HG03196 (cell line): ENCODE data around the gene ANGEL1.

ENCODE experiments used
- ATAC-seq: cut with Tn5 transposase; IDR thresholded peaks from one replicate; pipeline ENCODE4 v1.9.1; 2021; ENCODE audit not compliant: unreplicated experiment

The ANGEL1 gene

DNA sequence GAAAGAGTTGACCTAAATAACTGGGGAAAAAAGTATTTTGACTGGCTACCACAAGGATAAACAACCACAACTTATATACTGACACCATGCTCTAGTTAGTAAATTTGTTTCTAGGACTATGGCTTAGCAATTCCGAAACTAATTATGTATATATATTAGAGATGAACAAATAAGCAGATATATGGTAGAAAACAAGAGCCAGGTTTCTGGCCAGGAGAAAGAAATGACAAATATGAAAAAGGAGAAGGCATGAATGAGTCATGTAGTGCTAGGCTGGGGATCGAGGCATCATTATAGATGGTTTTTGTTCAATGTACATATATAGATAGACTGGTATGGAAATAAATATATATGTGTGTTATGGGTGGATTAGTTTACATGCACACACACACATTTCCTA lies 8.0 kb upstream of the ANGEL1 start:
- ATAC-seq, result no peak

DNA sequence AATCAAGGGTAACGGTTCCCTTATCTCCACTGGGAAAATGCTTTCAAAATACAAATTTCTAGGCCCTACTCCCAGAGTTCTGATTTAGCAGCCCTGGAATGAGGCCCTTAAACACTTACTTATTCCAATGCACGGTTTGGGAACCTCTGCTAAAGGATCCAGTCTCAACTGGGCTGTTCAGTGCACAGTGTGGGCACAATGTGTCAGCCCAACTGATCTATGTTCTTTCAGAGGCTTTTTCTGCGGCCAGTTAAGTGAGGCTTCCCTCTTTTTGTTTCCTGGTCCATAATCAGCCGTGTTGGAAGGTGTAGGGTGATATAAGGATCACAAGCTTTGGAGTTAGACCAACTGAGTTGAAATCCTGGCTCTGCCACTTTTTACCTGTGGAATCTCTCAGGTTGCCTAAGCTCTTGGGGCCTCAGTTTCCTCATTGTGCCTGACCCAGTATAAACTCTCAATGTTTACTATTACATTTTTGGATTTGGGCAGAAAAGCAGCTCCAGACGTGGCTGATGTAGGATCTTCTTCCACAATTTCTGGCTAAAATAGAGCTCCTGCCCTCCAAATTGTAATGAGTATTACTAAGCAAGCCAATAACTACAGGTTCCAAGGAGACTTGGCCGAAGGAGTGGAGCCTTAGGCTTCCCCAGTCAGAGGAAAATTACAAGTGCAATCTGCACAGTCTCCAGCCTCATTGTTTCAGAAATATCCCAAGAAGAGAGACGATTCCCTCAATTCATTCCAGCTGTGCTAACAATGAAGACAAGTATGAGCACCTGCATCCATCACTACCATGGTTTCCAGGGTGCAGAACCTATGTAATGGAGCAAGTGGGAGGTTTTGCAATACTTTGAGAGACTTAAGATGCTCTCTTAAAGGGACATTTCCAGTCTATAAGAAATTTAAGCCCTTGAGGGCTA lies 2.3 kb upstream of the ANGEL1 start:
- no peak for ATAC-seq

DNA sequence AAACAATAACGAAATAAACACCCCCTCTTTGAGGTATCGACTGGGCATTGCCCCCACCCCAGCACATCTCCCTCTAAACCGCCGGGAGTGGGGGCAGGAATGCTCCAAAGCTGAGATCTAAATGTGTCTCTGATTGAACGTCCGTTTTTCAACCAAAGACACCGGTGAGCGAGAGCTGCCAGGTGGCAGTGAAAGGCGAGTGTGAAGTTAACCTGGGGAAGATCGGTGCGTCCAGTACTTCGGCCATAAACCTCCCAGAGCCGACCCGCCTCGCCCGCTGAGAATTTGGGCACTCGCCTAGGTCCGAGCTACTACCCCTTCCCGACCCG lies 625 bp downstream of the ANGEL1 start:
- ATAC-seq, result peak; percentile 25

DNA sequence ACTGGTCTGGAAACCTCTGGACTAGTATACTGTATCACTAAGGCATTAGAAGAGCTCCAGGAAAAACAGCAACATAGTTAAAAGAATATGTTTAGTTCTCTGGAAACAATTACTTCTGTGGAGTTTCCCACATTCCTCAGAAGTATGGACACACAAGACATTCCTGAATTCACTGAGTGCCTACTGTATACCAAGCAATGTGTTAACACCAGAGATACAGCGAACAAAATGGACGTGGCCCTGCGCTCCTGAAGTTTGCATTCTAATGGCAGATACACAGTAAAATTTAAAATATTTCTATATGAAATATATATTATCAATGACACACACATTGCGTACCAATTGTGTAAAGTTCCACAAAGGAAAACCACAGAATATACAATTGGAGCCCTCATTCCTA lies 1.1 kb downstream of the ANGEL1 start:
- ATAC-seq, result no peak

DNA sequence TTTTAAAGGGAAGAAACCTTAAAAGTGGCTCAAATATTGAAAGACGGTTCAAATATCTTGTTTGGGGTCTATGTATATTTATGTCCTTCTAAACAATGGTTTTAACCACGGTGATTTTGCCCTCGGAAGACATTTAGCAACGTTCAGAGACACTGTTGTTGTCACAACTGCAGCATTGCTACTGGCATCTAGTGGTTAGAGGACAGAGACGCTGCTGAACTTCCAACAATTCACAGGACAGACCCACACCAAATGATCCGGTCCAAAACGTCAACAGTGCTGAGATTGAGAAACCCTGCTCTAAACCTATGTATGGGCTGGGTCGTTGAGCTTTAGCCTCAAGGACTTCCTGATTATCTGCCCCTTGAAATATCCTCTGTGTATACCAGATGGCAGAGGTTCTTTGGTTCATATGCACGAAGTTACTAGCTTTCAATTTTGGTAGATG lies 1.7 kb downstream of the ANGEL1 start:
- no peak for ATAC-seq

DNA sequence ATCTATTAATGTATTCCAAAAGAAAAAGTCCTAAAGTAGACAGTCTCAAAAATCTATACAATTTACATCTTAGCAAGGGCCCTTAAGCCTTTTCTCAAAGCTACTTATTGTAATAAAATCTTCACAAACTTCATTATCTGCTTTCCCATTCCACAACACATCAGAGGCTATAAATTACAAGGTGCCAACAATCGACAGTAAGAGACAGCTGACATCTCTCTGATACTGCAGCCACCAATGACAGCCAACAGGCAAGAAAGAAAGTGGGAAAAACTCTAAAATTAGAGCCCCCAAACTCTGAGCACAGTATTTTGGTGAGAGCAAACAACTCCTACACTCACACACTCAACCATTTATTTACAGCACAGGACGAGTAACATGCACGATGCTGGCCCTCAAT lies 2.2 kb downstream of the ANGEL1 start:
- no peak for ATAC-seq

DNA sequence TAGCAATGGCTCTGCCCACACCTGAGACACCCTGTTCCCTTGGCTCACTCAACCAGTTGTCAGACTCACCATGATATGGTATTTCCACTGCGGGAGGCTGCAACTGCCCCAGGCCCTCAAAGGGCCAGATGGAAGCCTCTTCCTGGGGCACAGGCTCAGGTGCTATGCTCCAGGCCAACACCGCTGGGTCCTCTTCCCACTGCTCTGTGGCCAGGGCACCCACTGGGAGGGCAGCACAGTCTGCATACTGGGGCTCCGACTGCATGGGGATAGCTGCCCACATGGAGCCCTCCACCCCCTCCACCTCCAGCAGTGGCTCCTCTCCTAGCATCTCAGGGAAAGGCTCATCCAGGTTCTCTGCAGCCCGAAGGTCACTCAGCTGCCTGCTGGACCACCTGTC lies 3.7 kb downstream of the ANGEL1 start:
- ATAC-seq, result no peak

DNA sequence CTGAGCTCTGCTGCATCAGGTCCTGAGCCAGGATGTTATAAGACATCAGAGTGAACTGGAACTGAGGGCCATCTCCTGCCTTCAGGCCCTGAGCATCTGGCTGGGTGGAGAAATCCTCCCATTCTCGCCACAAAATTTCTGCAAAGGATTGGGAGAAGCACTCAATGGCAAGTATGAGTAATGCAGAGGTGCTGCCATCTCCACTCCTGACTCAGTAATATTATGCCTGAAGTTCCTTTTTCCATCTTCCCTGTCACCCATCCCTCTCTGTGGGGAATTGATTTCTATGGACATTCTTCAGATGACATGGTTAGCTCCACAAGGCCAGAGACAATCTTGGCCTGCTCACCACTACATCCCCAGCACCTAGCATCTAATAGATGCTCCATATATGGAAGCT lies 4.7 kb downstream of the ANGEL1 start:
- no peak for ATAC-seq

DNA sequence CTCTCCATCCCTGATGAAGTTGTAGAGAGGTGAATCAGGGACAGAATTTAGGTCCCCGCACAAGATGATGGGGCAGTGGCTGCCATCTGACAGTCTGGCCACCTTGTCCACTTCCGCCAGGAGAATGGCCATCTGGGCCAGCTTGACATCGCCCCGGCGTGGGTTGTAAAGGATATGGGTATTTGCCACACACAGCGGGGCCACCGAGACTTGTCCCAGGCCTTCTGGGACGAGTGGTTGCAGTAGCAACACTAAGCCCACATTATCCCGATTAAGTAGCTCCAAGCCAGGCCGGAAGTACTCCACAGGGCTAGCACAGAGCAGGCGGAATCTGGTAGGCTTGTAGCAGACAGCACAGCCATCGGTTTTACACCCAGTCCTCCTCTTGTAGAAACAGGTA lies 6.2 kb downstream of the ANGEL1 start:
- no peak for ATAC-seq

DNA sequence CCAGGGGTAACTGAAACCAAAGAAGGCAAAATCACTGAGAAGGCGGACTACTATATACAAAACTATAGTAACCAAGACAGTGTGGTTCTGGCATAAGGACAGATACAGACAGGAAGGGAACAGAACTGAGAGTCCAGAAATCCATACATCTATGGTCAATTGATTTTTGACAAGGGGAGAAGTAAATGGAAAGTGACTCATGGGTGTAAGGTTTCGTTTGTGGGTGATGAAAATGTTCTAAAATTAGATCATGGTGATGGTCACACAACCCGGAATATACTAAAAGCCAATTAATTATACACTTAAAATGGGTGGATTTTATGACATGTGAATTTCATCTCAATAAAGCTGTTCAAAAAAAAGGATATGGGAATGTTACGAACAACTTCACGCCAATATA lies 18.7 kb downstream of the ANGEL1 start:
- no peak for ATAC-seq

DNA sequence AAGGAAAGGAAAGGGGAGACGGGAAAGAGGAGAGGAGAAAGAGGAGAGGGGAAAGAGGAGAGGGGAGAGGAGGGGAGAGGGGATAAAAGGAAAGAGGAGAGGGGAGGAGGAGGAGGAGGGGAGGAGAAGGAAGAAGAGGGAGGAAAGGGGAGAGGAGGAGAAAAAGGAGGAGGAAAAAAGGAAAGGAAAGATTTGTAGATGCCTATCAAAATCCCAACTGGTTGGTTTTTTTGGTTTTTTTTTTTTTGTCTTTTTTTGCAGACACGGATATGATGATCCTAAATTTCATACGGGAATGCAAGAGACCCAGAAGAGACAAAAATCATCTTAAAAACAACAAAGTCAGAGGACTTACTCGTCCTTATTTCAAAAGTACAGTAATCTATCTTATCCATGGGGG lies 19.4 kb downstream of the ANGEL1 start:
- ATAC-seq, result no peak

DNA sequence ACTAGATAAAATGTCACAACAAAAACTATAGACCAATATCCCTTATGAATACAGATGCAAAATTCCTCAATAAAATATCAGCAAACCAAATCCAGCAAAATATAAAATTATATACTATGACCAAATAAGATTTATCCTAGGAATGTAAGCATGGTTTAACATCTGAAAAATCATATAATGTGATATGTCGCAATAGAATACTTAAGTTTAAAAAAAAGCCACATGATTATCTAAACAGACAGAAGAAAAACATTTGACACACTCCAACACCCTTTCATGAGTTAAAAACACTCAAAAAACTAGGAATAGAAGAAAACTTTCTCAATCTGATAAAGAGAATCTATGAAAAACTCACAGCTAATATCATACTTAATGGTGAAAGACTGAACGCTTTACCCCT lies 20.3 kb downstream of the ANGEL1 start:
- no peak for ATAC-seq

DNA sequence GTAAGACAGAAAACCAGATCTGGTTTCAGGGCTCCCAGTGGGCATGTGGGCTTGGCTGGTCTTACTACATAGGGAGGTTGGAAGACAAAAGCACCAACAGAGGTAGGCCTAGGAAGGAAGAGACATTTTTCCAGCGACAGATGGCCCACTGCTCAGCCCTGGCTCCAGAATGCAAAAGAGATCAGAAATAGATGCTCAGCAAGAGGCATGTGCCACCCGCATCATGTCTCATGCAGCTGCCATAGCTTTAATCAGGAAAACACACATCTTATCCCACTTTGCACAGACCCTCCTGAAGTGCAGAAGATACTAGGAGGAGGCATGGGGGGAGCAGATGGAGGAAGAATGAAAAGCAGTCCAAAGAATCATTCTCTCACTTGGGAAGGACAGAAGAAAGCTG lies 26.1 kb downstream of the ANGEL1 start:
- ATAC-seq, result no peak

DNA sequence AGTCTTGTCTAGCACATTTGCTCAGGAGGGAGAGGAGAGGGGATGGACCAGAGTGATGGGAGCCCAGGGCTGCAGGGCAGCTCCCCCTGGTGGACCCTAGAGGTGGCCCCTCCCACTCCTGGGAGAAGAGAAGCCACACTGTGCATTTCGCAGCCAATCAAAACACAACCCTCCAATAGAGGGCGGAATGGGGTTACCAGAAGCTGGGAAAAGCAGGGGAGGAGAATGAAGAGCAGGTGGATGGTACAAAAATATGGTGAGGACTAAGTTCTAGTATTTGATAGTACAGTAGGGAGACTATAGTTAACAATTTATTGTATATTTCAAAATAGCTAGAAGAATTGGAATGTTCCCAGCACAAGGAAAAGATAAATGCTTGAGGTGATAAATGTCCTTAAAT lies 27.8 kb downstream of the ANGEL1 start:
- ATAC-seq, result no peak

DNA sequence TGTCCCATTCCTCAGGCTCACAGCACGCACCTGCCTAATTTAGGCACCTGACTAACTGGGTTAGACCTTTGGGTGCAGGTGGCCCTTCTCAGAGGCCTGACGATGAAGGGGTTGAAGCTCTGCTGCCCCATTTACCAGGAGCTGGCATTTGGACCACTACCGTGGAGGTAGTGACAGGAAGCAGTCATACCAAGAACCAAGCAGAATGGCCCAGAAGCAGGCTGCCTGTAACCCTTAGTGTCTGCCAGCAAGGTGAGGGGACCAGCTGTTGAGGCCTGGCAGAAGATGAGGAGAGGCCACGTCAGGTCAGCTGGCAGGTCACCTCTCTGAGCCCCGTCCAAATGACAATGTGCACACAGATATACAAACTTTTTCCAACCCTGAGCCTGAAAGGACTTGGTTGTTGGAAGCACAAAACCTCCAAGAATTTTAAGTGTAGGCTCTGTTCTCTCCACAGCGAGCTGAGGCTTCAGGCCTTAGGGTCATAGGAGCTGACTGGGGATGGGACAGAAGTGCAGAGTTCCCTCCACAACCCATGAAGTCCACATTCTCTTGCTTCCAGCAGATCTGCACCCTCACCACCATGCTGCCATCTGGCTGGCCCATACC lies 28.3 kb downstream of the ANGEL1 start:
- ATAC-seq, result no peak

DNA sequence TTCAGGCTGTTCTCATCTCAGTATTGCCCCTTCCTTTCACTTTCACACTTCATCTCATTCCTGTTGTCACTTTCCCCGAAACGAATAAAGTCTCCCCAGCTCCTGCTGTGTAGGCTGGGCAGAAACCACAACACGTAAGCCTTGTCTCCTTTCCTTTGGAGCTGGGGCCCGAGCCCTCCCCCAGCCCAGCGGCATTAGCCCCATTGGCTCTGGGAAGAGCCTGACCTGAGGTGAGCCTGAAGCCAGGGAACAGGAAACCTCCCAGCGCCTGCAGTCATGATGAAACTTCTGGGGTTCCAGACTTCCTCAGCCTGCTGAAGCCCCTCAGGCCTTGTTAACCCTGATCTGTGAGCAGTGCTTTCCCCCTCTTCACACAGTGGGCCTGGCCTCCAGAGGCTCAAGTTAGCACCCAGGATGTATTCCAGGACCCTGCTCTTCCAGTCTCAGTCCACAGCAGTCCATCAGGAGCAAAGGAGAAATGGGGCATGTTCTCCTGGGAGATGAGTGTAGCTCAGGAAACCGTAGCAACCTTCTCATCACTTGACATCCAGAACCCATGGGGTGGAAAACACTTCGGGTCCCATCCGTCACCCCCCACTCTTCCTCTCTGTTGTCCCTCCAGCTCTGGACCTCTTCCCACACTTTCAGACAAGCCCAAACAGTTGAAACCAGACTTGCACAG lies 29.7 kb downstream of the ANGEL1 start:
- no peak for ATAC-seq

DNA sequence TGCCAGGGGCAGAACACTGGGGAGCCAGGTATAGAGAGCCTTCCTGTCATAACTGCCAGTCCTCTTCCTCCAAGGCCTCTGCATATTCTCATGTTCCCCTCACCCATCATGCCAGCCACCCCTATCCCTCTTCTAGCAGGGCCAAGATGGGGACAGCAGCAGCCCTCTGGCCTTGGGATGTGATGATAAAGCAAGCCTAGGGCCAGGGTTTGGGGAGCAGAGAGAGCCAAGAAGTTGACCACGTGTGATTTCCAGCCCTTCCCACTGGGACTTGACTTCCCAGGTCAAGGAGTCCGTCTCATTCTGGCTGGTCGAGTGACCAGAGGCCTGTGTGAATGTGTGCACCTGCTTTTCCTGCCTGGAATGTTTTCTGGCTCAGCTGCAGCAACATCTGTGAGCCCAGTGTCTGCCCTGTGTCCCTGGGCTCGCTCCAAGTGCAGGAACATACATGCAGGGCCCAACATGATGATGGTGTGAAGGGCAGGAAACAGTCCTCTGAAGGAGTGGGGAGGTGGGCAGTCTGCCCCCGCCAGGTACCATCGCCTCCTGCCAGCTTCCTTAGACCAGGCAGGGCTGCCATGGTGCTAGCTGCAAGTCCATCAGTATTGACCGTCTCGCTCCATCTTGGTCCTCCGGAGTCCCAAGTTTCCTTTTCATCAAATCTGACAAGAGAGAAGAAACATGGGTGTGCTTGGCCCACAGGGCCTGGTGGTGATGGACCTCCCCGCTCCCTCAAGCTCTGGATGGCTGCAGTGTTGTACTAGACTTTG lies 30.4 kb downstream of the ANGEL1 start:
- ATAC-seq, result no peak

DNA sequence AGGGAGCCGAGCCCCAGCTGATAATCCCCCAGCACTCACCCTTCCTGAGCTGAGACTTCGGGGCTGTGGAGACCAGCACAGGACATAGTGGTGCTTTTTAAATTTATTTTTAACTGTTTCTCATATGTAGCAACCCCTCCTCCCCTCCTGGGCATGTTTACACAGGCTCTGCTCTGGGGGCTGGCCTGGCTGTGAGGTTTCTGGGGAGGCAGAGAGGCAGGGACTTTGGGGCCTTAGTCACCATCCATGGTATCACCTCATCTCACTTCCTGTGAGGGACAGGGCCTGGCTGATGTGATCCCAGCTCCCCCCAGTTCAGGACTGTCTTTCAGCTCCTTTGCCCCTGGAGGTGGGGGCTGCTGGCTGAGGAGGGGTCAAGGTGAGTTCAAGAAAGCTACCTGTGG lies 31.0 kb downstream of the ANGEL1 start:
- no peak for ATAC-seq

DNA sequence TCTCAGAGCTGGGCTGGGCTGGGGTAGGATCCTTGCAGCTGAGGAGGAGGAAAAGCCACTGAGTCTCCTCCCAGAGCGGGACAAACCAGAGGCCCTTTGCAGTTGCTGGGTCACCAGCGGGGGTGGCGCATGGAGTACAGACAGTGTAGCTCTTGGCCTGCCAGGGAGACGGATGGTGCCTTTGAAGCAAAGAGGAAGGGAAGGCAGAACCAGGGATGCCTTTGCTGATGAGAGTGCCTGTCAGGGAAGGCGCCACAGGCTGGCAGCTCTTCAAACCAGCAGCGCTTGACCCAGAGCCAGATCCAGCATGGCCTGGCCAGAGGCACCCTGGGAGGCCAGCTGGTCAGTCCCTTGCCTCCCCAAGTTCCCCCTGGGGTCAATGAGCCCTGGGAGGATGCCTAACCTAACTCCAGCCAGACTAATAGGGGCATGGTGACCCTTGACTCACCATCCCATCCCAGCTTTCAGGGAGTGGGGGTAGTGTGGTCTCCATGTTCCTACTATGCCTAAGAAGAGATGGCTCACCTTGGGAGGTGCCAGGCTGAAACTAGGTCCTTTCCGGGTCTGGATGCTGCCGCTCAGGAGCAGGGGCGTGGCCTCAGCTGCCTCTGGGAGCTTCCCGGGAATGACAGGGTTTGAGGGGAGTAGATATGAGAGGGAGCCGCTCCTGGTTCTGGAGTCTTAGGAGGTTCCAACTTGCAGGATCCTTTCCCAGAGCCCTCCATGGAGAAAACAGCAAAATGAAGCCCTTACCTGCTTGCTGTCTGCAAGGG lies 31.6 kb downstream of the ANGEL1 start:
- ATAC-seq, result no peak

DNA sequence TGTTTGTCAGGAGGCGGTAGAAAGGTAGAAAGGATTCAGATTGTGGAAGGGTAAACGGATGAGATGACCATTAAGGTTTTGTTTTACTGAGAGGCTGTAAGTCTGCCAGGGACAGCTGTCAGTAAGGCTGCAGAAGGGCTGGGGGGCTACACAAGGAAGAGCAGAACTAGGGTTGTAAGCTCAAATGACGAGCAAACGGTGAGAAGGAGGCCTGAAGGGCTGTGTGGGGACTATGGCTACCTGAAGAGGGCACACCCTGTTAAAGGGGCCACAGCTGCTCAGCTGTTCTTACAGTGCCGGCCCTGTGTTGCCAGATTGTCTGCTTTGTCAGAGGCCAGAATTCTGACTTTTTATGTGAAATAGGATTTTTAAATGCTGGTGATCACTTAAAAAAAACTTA lies 32.3 kb downstream of the ANGEL1 start:
- no peak for ATAC-seq

DNA sequence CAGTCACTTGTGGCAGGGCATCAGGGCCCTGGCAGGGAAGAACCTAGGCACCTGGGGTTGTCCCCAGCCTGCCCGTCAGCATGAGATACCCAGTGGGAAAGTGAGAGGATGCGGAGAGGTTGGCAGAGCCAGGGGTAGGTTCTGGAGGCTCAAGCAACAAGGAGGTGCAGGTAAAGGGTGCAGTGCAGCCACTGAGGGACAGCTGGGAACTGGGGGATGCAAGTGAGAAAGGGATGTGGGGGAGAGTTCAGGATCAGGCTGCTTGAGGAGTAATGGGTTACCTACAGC lies 32.7 kb downstream of the ANGEL1 start:
- ATAC-seq, result no peak
